CD8-positive, alpha-beta memory T cell (primary cell): ENCODE measurements around the gene SPRTN. TPM values are rescaled to one million over a fixed set of nuclear protein-coding genes. Genes with fewer than 3 reads are reported as not detected.
A peak's percentile ranks its signal among the peaks of the same experiment; 100 is the strongest.

ENCODE experiments used
- CTCF ChIA-PET: fragments of 350-600 bp; sonication (Branson Sonifier 250); formaldehyde crosslinking; loops from one replicate; lab custom pipeline; 2021; ENCODE audit warnings: antibody characterized with exemption; lab: Charles Lee
- POLR2A ChIA-PET: fragments of 350-600 bp; sonication (Branson Sonifier 250); formaldehyde crosslinking; loops from one replicate; lab custom pipeline; 2021; ENCODE audit warnings: antibody characterized with exemption; lab: Charles Lee
- DNase-seq, 5 donors: peaks; one replicate each; pipeline versions ENCODE4 v3.0.0 to v3.0.0-alpha.2; 2020 to 2022; ENCODE audit warnings: mixed read lengths in 1 of 5
- H3K27ac ChIP-seq: one replicate; pipeline ENCODE4 v1.7.0; 2013; ENCODE audit warnings: low read depth, mild to moderate bottlenecking, low read length, moderate library complexity
- H3K27me3 ChIP-seq: 2 replicates; pipeline ENCODE4 v1.7.0; 2013; ENCODE audit warnings: low read length, mild to moderate bottlenecking; ENCODE audit not compliant: insufficient read depth, poor library complexity, severe bottlenecking
- H3K36me3 ChIP-seq: 2 replicates; pipeline ENCODE4 v1.7.0; 2013; ENCODE audit warnings: mild to moderate bottlenecking, low read length, moderate library complexity; ENCODE audit not compliant: insufficient read depth
- H3K4me1 ChIP-seq: 2 replicates; pipeline ENCODE4 v1.7.0; 2013; ENCODE audit warnings: mild to moderate bottlenecking, low read length, moderate library complexity; ENCODE audit not compliant: insufficient read depth
- H3K4me3 ChIP-seq: 2 replicates; pipeline ENCODE4 v1.7.0; 2013; ENCODE audit warnings: mild to moderate bottlenecking, low read length
- H3K9me3 ChIP-seq: 2 replicates; pipeline ENCODE4 v1.7.0; 2013; ENCODE audit warnings: mild to moderate bottlenecking, low read length
- H3K27ac Mint-ChIP-seq, 8 donors: one replicate each; pipeline ENCODE4 v1.8.0; 2020 to 2021; ENCODE audit warnings: mixed read lengths in 8 of 8, mild to moderate bottlenecking in 6 of 8, inconsistent platforms in 3 of 8, moderate library complexity in 3 of 8
- H3K27me3 Mint-ChIP-seq, 2 donors: one replicate each; pipeline ENCODE4 v1.8.0; 2020 to 2021; ENCODE audit warnings: mixed read lengths in 2 of 2, mild to moderate bottlenecking in 1 of 2, moderate library complexity in 1 of 2
- H3K36me3 Mint-ChIP-seq, 3 donors: one replicate each; pipeline ENCODE4 v1.8.0; 2020 to 2021; ENCODE audit warnings: mixed read lengths in 3 of 3, inconsistent platforms in 1 of 3, mild to moderate bottlenecking in 1 of 3
- H3K4me1 Mint-ChIP-seq, 3 donors: one replicate each; pipeline ENCODE4 v1.8.0; 2020 to 2021; ENCODE audit warnings: mixed read lengths in 3 of 3, inconsistent platforms in 1 of 3, mild to moderate bottlenecking in 1 of 3
- H3K4me3 Mint-ChIP-seq, 7 donors: one replicate each; pipeline ENCODE4 v1.8.0; 2020 to 2021; ENCODE audit warnings: mixed read lengths in 7 of 7, mild to moderate bottlenecking in 6 of 7, moderate library complexity in 4 of 7, inconsistent platforms in 2 of 7
- H3K9me3 Mint-ChIP-seq, 5 donors: one replicate each; pipeline ENCODE4 v1.8.0; 2020 to 2022; ENCODE audit warnings: mixed read lengths in 5 of 5, mild to moderate bottlenecking in 3 of 5, moderate library complexity in 2 of 5, inconsistent platforms in 1 of 5
- polyA plus RNA-seq: library from polyadenylated mRNA; unstranded; fragments of 300-500 nt; fragmentation: Illumina TruSeq; gene quantifications from one replicate; pipeline ENCODE4 v1.2.3, GENCODE V29; 2021
- total RNA-seq, 2 experiments: library from RNA; stranded (reverse); gene quantifications; one replicate each; pipeline ENCODE4 v1.2.3, GENCODE V29; 2021

The SPRTN gene
- total RNA-seq (10 to 100 TPM; 10.7 to 12.7 TPM), polyA plus RNA-seq (16.6 TPM)

GRCh38 chr1:231338270-231339128 is at the start of gene SPRTN:
SPRTN (plus strand) TSS chr1:231338293; CDS start chr1:231338384, 91 bp downstream.
- ChIA-PET CTCF (interaction anchor here (0.7 to 2.8 kb wide), 16 partner anchors 8 to 269 kb away, joined by 3 to 9 read pairs (median 3); partner anchors contain the start of gene TSNAX), POLR2A (interaction anchor here (0.6 to 2.4 kb wide), 10 partner anchors 13 to 274 kb away, joined by 3 to 25 read pairs (median 4); partner anchors contain the start of genes EGLN1, GNPAT and TSNAX)
- Histone ChIP-seq H3K4me3 (peak within 1 kb of the TSS; percentile 100), H3K4me1 (peaks cover 48% of the 10 kb centered on the region), H3K27me3 (no peaks in the 10 kb centered on the region), H3K27ac (peak within 1 kb of the TSS; percentile 99), H3K36me3 (peaks cover 2% of the 10 kb centered on the region), H3K9me3 (no peaks in the 10 kb centered on the region)
- peak within 1 kb of the TSS; percentile 99 to 100 (median 100) for H3K27ac Mint-ChIP-seq
- H3K4me3 Mint-ChIP-seq, result peak within 1 kb of the TSS; percentile 98 to 100 (median 100)
- peaks cover 0 to 3% (median 2%) of the 10 kb centered on the region in 5 donors for H3K9me3 Mint-ChIP-seq
- H3K36me3 Mint-ChIP-seq, result peaks cover 14 to 61% (median 15%) of the 10 kb centered on the region in 3 donors
- no peak for DNase-seq
- H3K4me1 Mint-ChIP-seq, result peaks cover 57 to 79% (median 77%) of the 10 kb centered on the region in 3 donors
- H3K27me3 Mint-ChIP-seq, result peaks cover 0 to 8% of the 10 kb centered on the region in 2 donors

- Mint-ChIP-seq H3K36me3 (no peaks in the 10 kb centered on the region), H3K27me3 (peaks cover 0 to 2% of the 10 kb centered on the region in 2 donors), H3K4me1 (no peaks in the 10 kb centered on the region), H3K27ac (no peak overlapping the region), H3K9me3 (no peaks in the 10 kb centered on the region), H3K4me3 (no peak overlapping the region)
- no peak overlapping the region for H3K27ac ChIP-seq
- no peaks in the 10 kb centered on the region for H3K9me3 ChIP-seq
- H3K4me1 ChIP-seq, result no peaks in the 10 kb centered on the region
- no peak for DNase-seq
- ChIA-PET POLR2A (no interaction called here), CTCF (no interaction called here)
- no peaks in the 10 kb centered on the region for H3K27me3 ChIP-seq
- H3K36me3 ChIP-seq, result no peaks in the 10 kb centered on the region
- H3K4me3 ChIP-seq, result no peak overlapping the region
Measured at GRCh38 chr1:231295938-231296337, 42.2 kb upstream of the SPRTN start.

- H3K27ac ChIP-seq, result no peak overlapping the region
- Mint-ChIP-seq H3K27me3 (no peaks in the 10 kb centered on the region), H3K36me3 (no peaks in the 10 kb centered on the region), H3K9me3 (no peaks in the 10 kb centered on the region), H3K4me1 (no peaks in the 10 kb centered on the region), H3K4me3 (no peak overlapping the region), H3K27ac (no peak overlapping the region)
- no peak for DNase-seq
- H3K36me3 ChIP-seq, result no peaks in the 10 kb centered on the region
- H3K27me3 ChIP-seq, result no peaks in the 10 kb centered on the region
- H3K4me3 ChIP-seq, result no peak overlapping the region
- POLR2A ChIA-PET, result no interaction called here
- no peaks in the 10 kb centered on the region for H3K9me3 ChIP-seq
- H3K4me1 ChIP-seq, result no peaks in the 10 kb centered on the region
- CTCF ChIA-PET, result no interaction called here
Measured at GRCh38 chr1:231301990-231302389, 36.1 kb upstream of the SPRTN start.

- Mint-ChIP-seq H3K9me3 (no peaks in the 10 kb centered on the region), H3K27ac (no peak overlapping the region), H3K4me3 (no peak overlapping the region), H3K36me3 (no peaks in the 10 kb centered on the region), H3K4me1 (no peaks in the 10 kb centered on the region), H3K27me3 (no peaks in the 10 kb centered on the region)
- no peak for DNase-seq
- ChIA-PET CTCF (no interaction called here), POLR2A (interaction anchor here (0.6 kb wide), 1 partner anchor 276 kb away, joined by 3 read pairs; no protein-coding TSS in a partner anchor)
- H3K27ac ChIP-seq, result no peak overlapping the region
- no peaks in the 10 kb centered on the region for H3K27me3 ChIP-seq
- no peaks in the 10 kb centered on the region for H3K9me3 ChIP-seq
- H3K36me3 ChIP-seq, result no peaks in the 10 kb centered on the region
- H3K4me3 ChIP-seq, result no peak overlapping the region
- no peaks in the 10 kb centered on the region for H3K4me1 ChIP-seq
Measured at GRCh38 chr1:231310391-231310934, 27.6 kb upstream of the SPRTN start.

GRCh38 chr1:231311720-231312431 is 26.2 kb upstream of the SPRTN start:
- H3K27ac ChIP-seq, result no peak overlapping the region
- DNase-seq, result no peak
- POLR2A ChIA-PET, result no interaction called here
- Mint-ChIP-seq H3K27me3 (peaks cover 0 to 2% of the 10 kb centered on the region in 2 donors), H3K4me1 (peaks cover 0 to 3% (median 3%) of the 10 kb centered on the region in 3 donors), H3K4me3 (no peak overlapping the region), H3K36me3 (no peaks in the 10 kb centered on the region), H3K9me3 (no peaks in the 10 kb centered on the region), H3K27ac (peak overlapping the region in 1 of 8 donors; percentile 22)
- H3K9me3 ChIP-seq, result no peaks in the 10 kb centered on the region
- H3K27me3 ChIP-seq, result no peaks in the 10 kb centered on the region
- H3K4me3 ChIP-seq, result no peak overlapping the region
- no peaks in the 10 kb centered on the region for H3K36me3 ChIP-seq
- CTCF ChIA-PET, result no interaction called here
- H3K4me1 ChIP-seq, result no peaks in the 10 kb centered on the region

- Histone ChIP-seq H3K9me3 (no peaks in the 10 kb centered on the region), H3K36me3 (no peaks in the 10 kb centered on the region), H3K4me1 (no peaks in the 10 kb centered on the region), H3K4me3 (no peak overlapping the region), H3K27ac (no peak overlapping the region), H3K27me3 (no peaks in the 10 kb centered on the region)
- ChIA-PET POLR2A (no interaction called here), CTCF (no interaction called here)
- no peak overlapping the region for H3K4me3 Mint-ChIP-seq
- H3K36me3 Mint-ChIP-seq, result no peaks in the 10 kb centered on the region
- no peak for DNase-seq
- H3K4me1 Mint-ChIP-seq, result peaks cover 0 to 3% (median 3%) of the 10 kb centered on the region in 3 donors
- H3K27ac Mint-ChIP-seq, result no peak overlapping the region
- H3K27me3 Mint-ChIP-seq, result peaks cover 0 to 2% of the 10 kb centered on the region in 2 donors
- H3K9me3 Mint-ChIP-seq, result no peaks in the 10 kb centered on the region
Measured at GRCh38 chr1:231312432-231312788, 25.7 kb upstream of the SPRTN start.

- ChIA-PET POLR2A (no interaction called here), CTCF (no interaction called here)
- DNase-seq, result no peak
Measured at GRCh38 chr1:231313661-231314060, 24.4 kb upstream of the SPRTN start.

More at GRCh38 chr1:231313661-231314060, 24.4 kb upstream of the SPRTN start:
- Histone ChIP-seq H3K4me3 (no peak overlapping the region), H3K9me3 (no peaks in the 10 kb centered on the region), H3K4me1 (no peaks in the 10 kb centered on the region), H3K27ac (no peak overlapping the region), H3K27me3 (no peaks in the 10 kb centered on the region), H3K36me3 (no peaks in the 10 kb centered on the region)
- Mint-ChIP-seq H3K9me3 (no peaks in the 10 kb centered on the region), H3K27me3 (peaks cover 0 to 2% of the 10 kb centered on the region in 2 donors), H3K4me3 (no peak overlapping the region), H3K27ac (peak overlapping the region in 2 of 8 donors; percentile 36 to 76), H3K4me1 (peaks cover 0 to 3% (median 3%) of the 10 kb centered on the region in 3 donors), H3K36me3 (no peaks in the 10 kb centered on the region)
